Measurements from ENCODE around the gene ARHGDIA. TPM values are rescaled to one million over a fixed set of nuclear protein-coding genes. Genes with fewer than 3 reads are reported as not detected.

Gene ARHGDIA
- total and polyA plus RNA-seq, 2 of the 8 experiments (the other 6 are each of a cell fraction or from before 2014, with no cell fraction given): 62.4 to 217 TPM

DNA sequence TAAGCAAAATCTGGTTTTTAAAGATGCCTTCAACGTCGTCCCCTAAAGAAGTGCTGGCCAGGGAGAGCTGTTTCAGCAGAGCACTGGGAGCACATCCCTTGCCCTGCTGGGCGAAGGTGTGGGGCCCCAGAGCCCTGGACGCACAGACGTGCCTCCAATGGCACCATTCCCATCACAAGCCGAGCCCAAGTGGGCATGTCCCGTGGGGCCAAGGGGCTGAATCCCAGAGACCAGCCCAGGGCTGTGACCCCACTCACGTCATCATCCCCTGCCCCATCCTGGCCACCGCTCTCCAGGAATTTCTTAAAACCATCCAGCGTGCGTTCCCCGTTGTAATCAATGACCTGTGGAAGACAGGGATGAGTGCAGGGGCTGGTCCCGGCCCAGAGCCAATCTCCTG lies 26.2 kb downstream of the ARHGDIA start:
- Histone ChIP-seq H4K8ac (ENCODE audit: extremely low read depth, insufficient read depth, low read length) (no peak overlapping the region), H3K36me3 (ENCODE audit: control insufficient read depth in 2 of 4, insufficient read depth in 4 of 4, low read length in 3 of 4) (peaks cover 12 to 48% (median 34%) of the 10 kb centered on the region in 4 experiments), H3K18ac (ENCODE audit: extremely low read depth, low read length) (no peak overlapping the region), H3K79me1 (ENCODE audit: low read depth, low read length) (no peaks in the 10 kb centered on the region), H2BK120ac (replicated peaks; ENCODE audit: low read depth, low read length) (no peak overlapping the region), H3K27ac (ENCODE audit: low read depth, low read length) (no peak overlapping the region), H4K91ac (replicated peaks; ENCODE audit: insufficient read length, low read length) (no peak overlapping the region), H2BK5ac (ENCODE audit: low read depth, low read length) (no peak overlapping the region), H2AK5ac (ENCODE audit: low read depth, low read length) (no peak overlapping the region), H3K14ac (ENCODE audit: insufficient read length) (no peak overlapping the region), H3K56ac (replicated peaks; ENCODE audit: insufficient read length, low read depth, low read length) (no peak overlapping the region), H3K4me1 (replicated peaks in 1 of 4; ENCODE audit: control insufficient read depth in 3 of 4, insufficient read depth in 4 of 4, low read length in 3 of 4) (peaks cover 0 to 3% (median 0%) of the 10 kb centered on the region in 4 experiments; a peak in 2 of 7 replicates), H3K9ac (replicated peaks in 1 of 4; ENCODE audit: extremely low read depth in 1 of 4, low read depth in 3 of 4, low read length in 3 of 4) (no peak overlapping the region), H3K4ac (replicated peaks; ENCODE audit: insufficient read length, low read depth, low read length) (no peak overlapping the region), H4K20me1 (replicated peaks in 1 of 2; ENCODE audit: control insufficient read depth in 1 of 2, insufficient read depth in 2 of 2, low read length in 2 of 2) (peaks cover 2 to 13% of the 10 kb centered on the region in 2 experiments), H3K4me3 (ENCODE audit: extremely low read depth in 1 of 4, insufficient read depth in 2 of 4, low read depth in 3 of 4, low read length in 4 of 4) (no peak overlapping the region), H4K5ac (ENCODE audit: insufficient read length, low read depth, low read length) (no peak overlapping the region), H2AFZ (ENCODE audit: low read length) (no peak overlapping the region), H2BK20ac (ENCODE audit: low read length) (no peak overlapping the region), H3K23me2 (ENCODE audit: low read depth, low read length) (no peaks in the 10 kb centered on the region), H3K79me2 (ENCODE audit: control insufficient read depth in 1 of 2, insufficient read depth in 2 of 2, low read length in 2 of 2) (no peaks in the 10 kb centered on the region), H3K23ac (ENCODE audit: insufficient read length) (no peak overlapping the region), H2BK15ac (ENCODE audit: low read length) (no peak overlapping the region), H3K27me3 (replicated peaks in 1 of 4; ENCODE audit: control insufficient read depth in 3 of 4, extremely low read depth in 1 of 4, insufficient read depth in 3 of 4, low read length in 3 of 4) (no peaks in the 10 kb centered on the region; a peak in 2 of 7 replicates), H3K9me3 (ENCODE audit: insufficient read depth in 2 of 2, low read depth in 1 of 2, low read length in 1 of 2) (no peaks in the 10 kb centered on the region), H2BK12ac (ENCODE audit: low read depth, low read length) (no peak overlapping the region), H3K4me2 (ENCODE audit: insufficient read depth in 1 of 2, low read depth in 2 of 2, low read length in 2 of 2) (no peak overlapping the region)
- 92% methylated on average over 13 of the region's 13 CpGs; no CpG with 5 or more reads in 1 of the 2 experiments for WGBS, 2 experiments (ENCODE audit: extremely low coverage in 1 of 2, insufficient coverage in 1 of 2, insufficient read length in 1 of 2, insufficient replicate concordance in 2 of 2, low coverage in 1 of 2, low lambda C conversion rate in 2 of 2, missing lambda C conversion rate in 1 of 2)
- DNase-seq (ENCODE audit: low read depth in 1 of 2, low spot score in 2 of 2): no peak
- POLR2A ChIA-PET (ENCODE audit: partially characterized antibody): interaction anchor here (0.6 to 5.7 kb wide), 4 partner anchors 8 to 174 kb away, joined by 3 to 37 read pairs (median 9); partner anchors contain the start of genes MCRIP1 and PPP1R27
- CTCF ChIA-PET (ENCODE audit: partially characterized antibody): interaction anchor here (0.9 to 1.9 kb wide), 4 partner anchors 19 to 76 kb away, joined by 3 to 6 read pairs (median 4); no protein-coding TSS in a partner anchor
- FAIRE-seq: no peak
- no peak for TF ChIP-seq SRF (IDR thresholded peaks at IDR 0.05; ENCODE audit: low read depth, low read length)
- no peak for TF ChIP-seq SAP30 (IDR thresholded peaks at IDR 0.05; ENCODE audit: insufficient read depth, insufficient replicate concordance, low read length)
- no peak for TF ChIP-seq RXRA (IDR thresholded peaks at IDR 0.05; ENCODE audit: insufficient read depth, low read depth, low read length)
- TF ChIP-seq, protein P1, sequence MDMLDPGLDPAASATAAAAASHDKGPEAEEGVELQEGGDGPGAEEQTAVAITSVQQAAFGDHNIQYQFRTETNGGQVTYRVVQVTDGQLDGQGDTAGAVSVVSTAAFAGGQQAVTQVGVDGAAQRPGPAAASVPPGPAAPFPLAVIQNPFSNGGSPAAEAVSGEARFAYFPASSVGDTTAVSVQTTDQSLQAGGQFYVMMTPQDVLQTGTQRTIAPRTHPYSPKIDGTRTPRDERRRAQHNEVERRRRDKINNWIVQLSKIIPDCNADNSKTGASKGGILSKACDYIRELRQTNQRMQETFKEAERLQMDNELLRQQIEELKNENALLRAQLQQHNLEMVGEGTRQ (IDR thresholded peaks at IDR 0.05; ENCODE audit: low read length): no peak
- TF ChIP-seq HDAC6 (IDR thresholded peaks at IDR 0.05; ENCODE audit: low read depth, low read length): no peak
- no peak for TF ChIP-seq HDAC2 (IDR thresholded peaks at IDR 0.05; ENCODE audit: borderline replicate concordance in 1 of 2, low read depth in 2 of 2, low read length in 2 of 2)
- no peak for TF ChIP-seq CREB1 (IDR thresholded peaks at IDR 0.05)
- no peak for TF ChIP-seq EGR1 (IDR thresholded peaks at IDR 0.05; ENCODE audit: borderline replicate concordance, low read depth, low read length)
- no peak for TF ChIP-seq CHD1 (IDR thresholded peaks at IDR 0.05; ENCODE audit: low read depth, low read length)
- TF ChIP-seq EZH2 (IDR thresholded peaks at IDR 0.05; ENCODE audit: low read depth, low read length, severe bottlenecking): no peak
- TF ChIP-seq RFX5 (IDR thresholded peaks at IDR 0.05; ENCODE audit: borderline replicate concordance, low read depth, low read length): no peak
